ENCODE results near the gene ARL6IP5.

DNA sequence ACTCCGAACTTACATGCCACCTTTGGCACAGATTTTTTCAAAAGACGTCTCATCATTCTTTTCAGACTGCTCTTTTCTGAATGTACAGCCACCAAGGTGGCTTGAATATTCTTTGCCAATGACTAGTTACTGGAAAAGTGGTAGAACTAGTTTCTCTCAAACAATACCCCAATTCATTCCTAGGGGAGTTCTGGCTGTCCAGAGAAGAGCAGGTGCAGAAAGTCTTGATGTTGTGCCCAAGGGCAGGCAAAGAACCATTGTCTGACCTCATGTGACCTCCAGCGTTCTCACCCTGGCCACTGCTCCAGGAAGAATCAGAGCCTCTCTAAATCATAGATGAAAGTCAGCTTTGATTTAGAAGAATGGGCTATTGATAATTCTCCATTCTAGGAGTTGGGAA lies 32.2 kb downstream of the ARL6IP5 start:
- TF ChIP-seq EP300 (IDR thresholded peaks at IDR 0.05) (no peak), POLR2A (IDR thresholded peaks at IDR 0.05) (no peak), POLR2AphosphoS5 (IDR thresholded peaks at IDR 0.05) (no peak)
- TF ChIP-seq, protein P1, sequence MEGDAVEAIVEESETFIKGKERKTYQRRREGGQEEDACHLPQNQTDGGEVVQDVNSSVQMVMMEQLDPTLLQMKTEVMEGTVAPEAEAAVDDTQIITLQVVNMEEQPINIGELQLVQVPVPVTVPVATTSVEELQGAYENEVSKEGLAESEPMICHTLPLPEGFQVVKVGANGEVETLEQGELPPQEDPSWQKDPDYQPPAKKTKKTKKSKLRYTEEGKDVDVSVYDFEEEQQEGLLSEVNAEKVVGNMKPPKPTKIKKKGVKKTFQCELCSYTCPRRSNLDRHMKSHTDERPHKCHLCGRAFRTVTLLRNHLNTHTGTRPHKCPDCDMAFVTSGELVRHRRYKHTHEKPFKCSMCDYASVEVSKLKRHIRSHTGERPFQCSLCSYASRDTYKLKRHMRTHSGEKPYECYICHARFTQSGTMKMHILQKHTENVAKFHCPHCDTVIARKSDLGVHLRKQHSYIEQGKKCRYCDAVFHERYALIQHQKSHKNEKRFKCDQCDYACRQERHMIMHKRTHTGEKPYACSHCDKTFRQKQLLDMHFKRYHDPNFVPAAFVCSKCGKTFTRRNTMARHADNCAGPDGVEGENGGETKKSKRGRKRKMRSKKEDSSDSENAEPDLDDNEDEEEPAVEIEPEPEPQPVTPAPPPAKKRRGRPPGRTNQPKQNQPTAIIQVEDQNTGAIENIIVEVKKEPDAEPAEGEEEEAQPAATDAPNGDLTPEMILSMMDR (IDR thresholded peaks at IDR 0.05): no peak
